Measurements from ENCODE around the gene MGAT3.
"Not testable (repeated sequence)": the region's sequence is repeated elsewhere in the genome, so short reads cannot be mapped to it uniquely, and the experiment has no call there.

MGAT3 gene

DNA sequence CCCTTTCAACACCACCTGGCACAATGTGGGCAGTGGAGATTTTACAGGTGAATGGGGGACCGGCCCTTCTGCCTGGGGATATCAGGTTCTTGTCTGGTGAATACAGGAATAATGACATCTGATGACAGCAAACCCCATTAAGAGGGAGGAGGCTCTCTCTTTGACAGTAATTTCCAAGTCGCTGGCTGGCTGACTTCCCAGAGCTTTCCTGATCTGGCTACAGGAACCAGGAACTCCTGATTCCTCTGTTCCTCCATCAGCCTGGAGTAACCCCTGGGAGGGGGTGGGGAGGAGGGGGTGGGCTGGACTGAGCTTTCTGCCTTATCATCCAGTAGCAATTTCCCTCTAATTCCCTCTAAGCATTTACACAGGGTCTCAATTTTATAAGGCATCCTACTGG lies 41.6 kb downstream of the MGAT3 start:
- H3K4me3 ChIP-seq = no peak overlapping the region
- peaks cover under 1% of the 10 kb centered on the region; the same call in 1 of the 2 replicates for H3K36me3 ChIP-seq (ENCODE audit: insufficient read depth, low read length)
- H3K9ac ChIP-seq (ENCODE audit: insufficient read length) = no peak overlapping the region
- H3K9me3 ChIP-seq (ENCODE audit: low read depth, low read length) = no peaks in the 10 kb centered on the region
- TF ChIP-seq EZH2 (IDR thresholded peaks at IDR 0.05) = no peak
- TF ChIP-seq POLR2AphosphoS5 (IDR thresholded peaks at IDR 0.05; ENCODE audit: borderline replicate concordance, low read depth, low read length) = no peak
- TF ChIP-seq FOXP2 (optimal IDR thresholded peaks at IDR 0.05; ENCODE audit: control extremely low read depth, extremely low read length, insufficient read depth) = no peak
- DNase-seq (ENCODE audit: low read depth, low spot score) = no peak
- H3K27ac ChIP-seq = peak overlapping the region; percentile 40; the same call in 1 of the 2 replicates

DNA sequence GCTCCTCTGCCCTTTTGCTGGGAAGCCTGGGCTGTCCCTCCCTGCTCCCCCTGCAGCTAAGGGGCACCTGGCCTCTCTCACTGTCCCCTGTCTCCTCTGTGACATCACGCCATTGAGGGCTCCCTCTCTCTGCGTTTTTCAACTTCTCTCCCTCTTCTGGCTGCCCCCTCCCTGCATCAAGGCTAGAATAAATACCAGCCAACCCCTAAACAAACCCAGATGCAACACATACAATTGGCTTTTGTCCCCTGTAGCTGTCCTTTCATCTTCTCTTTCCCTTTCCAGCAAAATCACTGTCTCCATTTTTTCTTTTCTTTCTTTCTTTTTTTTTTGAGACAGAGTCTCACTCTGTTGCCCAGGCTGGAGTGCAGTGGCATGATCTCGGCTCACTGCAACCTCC lies 42.0 kb downstream of the MGAT3 start:
- DNase-seq (ENCODE audit: low read depth, low spot score) = no peak
- Histone ChIP-seq H3K4me3 (no peak overlapping the region), H3K27ac (peak overlapping the region; percentile 40; the same call in 1 of the 2 replicates), H3K36me3 (ENCODE audit: insufficient read depth, low read length) (peaks cover 5% of the 10 kb centered on the region), H3K9me3 (ENCODE audit: low read depth, low read length) (no peaks in the 10 kb centered on the region), H3K9ac (ENCODE audit: insufficient read length) (no peak overlapping the region)
- TF ChIP-seq FOXP2 (optimal IDR thresholded peaks at IDR 0.05; ENCODE audit: control extremely low read depth, extremely low read length, insufficient read depth) (no peak), POLR2AphosphoS5 (IDR thresholded peaks at IDR 0.05; ENCODE audit: borderline replicate concordance, low read depth, low read length) (no peak), EZH2 (IDR thresholded peaks at IDR 0.05) (no peak)

GRCh38 chr22:39500101-39500500 lies 43.3 kb downstream of the MGAT3 start:
- Histone ChIP-seq H3K27ac (peak overlapping the region; percentile 75), H3K9me3 (ENCODE audit: low read depth, low read length) (no peaks in the 10 kb centered on the region), H3K4me3 (no peak overlapping the region), H3K9ac (ENCODE audit: insufficient read length) (no peak overlapping the region), H3K36me3 (ENCODE audit: insufficient read depth, low read length) (peaks cover 18% of the 10 kb centered on the region)
- TF ChIP-seq EZH2 (IDR thresholded peaks at IDR 0.05) (no peak), POLR2AphosphoS5 (IDR thresholded peaks at IDR 0.05; ENCODE audit: borderline replicate concordance, low read depth, low read length) (no peak), FOXP2 (optimal IDR thresholded peaks at IDR 0.05; ENCODE audit: control extremely low read depth, extremely low read length, insufficient read depth) (no peak)
- no peak for DNase-seq (ENCODE audit: low read depth, low spot score)

DNA sequence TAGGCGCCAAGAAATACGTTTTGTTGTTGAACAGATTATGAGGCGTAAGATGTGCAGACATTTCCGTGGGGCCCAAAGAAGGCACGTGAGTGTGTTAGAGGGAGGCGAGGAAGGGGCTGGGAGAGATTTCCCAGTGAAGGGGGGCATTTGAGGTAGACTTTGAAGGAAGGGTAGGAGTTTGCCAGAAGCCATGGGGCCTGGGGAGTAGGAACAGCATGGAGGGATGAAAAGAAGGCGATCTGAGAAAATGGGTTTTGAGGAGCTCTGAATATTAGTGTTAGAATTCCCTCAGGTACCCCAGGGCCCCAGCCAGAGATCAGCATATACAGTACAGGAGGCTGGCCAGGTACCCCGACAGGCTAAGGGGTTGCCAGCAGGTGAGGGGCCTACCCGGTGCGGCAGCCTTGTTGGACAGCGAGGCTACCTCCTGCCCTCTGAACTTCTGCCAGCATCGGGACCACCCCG lies 44.9 kb downstream of the MGAT3 start:
- H3K9me3 ChIP-seq (ENCODE audit: low read depth, low read length) = no peaks in the 10 kb centered on the region
- peak overlapping the region; percentile 75 for H3K27ac ChIP-seq
- peak overlapping the region; percentile 97 for H3K4me3 ChIP-seq
- TF ChIP-seq EZH2 (IDR thresholded peaks at IDR 0.05) (no peak), FOXP2 (optimal IDR thresholded peaks at IDR 0.05; ENCODE audit: control extremely low read depth, extremely low read length, insufficient read depth) (no peak), POLR2AphosphoS5 (IDR thresholded peaks at IDR 0.05; ENCODE audit: borderline replicate concordance, low read depth, low read length) (no peak)
- H3K9ac ChIP-seq (ENCODE audit: insufficient read length) = no peak overlapping the region
- peaks cover 34% of the 10 kb centered on the region for H3K36me3 ChIP-seq (ENCODE audit: insufficient read depth, low read length)
- no peak for DNase-seq (ENCODE audit: low read depth, low spot score)

DNA sequence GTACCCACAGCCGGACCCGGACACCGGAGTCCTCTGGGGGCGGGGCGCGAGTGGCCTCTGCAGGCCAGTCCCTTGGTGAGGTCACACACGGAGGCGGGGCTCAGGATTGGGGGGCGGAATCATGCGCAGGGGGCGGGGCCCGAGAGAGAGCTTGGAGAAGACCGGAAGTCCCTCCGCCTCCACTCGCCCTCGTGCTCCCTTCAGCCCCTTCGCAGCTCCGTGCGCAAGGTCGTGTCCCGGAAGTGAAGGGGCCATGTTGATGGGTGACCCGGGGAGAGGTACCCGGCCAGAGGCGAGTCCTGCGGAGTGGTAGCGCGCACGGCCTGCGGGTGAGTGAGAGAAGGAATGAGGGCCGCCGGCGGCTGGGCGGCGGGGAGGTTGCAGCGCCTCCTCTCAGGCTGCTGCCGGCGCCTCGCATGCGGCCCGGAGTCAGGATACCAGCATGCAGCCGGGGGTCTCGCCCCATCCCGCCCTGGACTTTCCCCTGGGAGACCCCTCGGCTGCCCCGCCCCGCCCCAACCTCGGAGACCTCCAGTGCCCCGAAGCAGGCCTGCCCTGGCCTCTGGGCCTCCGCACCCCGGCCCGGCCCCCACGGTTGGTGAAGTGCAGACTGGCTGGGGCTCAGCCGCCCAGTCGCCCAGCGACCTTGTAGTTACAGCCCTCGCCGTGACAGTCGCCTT lies 45.4 kb downstream of the MGAT3 start, which contains the start of gene MIEF1:
MIEF1 (plus strand) TSS at position 182 of the 680 bp plus-strand sequence. CDS start 9,005 bp downstream, outside the sequence.
- TF ChIP-seq FOXP2 (optimal IDR thresholded peaks at IDR 0.05; ENCODE audit: control extremely low read depth, extremely low read length, insufficient read depth) (peak; percentile 56), EZH2 (IDR thresholded peaks at IDR 0.05) (no peak), POLR2AphosphoS5 (IDR thresholded peaks at IDR 0.05; ENCODE audit: borderline replicate concordance, low read depth, low read length) (peak; percentile 83)
- H3K27ac ChIP-seq = peak within 1 kb of the TSS; percentile 75
- DNase-seq (ENCODE audit: low read depth, low spot score) = no peak
- no peaks in the 10 kb centered on the region for H3K9me3 ChIP-seq (ENCODE audit: low read depth, low read length)
- peaks cover 38% of the 10 kb centered on the region for H3K36me3 ChIP-seq (ENCODE audit: insufficient read depth, low read length)
- H3K9ac ChIP-seq (ENCODE audit: insufficient read length) = peak within 1 kb of the TSS; percentile 91
- H3K4me3 ChIP-seq = peak within 1 kb of the TSS; percentile 97

DNA sequence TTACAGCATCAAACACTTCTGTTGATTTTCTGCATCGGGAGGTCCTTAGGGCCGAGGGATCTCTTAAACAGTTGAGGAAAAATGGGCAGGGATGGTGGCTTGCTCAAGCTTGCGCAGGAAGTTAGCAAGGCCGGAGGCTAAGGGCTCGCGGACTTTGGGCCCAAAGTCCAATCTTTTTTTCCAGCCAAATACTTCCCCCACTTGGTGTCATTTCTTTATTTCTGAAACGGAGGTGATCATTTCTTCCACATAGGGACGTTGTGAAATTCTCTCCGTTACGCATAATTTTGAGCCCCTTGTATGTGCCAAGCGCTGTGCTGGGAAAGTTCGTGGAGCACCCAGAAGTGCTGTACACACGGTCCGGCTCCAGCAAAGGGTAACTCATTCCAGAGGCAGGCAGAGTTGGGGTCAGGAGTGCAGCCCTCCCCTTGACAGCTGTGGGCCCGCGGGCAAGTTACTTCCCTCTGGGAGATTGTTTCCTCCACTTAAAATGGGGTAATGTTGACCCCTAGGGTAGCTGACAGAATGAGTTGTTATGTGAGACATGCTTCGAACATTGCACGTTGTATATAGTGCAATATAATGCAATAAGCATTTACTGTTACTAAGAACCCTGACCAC lies 46.1 kb downstream of the MGAT3 start:
- no peak for DNase-seq (ENCODE audit: low read depth, low spot score)
- TF ChIP-seq EZH2 (IDR thresholded peaks at IDR 0.05) (no peak), POLR2AphosphoS5 (IDR thresholded peaks at IDR 0.05; ENCODE audit: borderline replicate concordance, low read depth, low read length) (no peak)
- peaks cover 41% of the 10 kb centered on the region for H3K36me3 ChIP-seq (ENCODE audit: insufficient read depth, low read length)
- peak overlapping the region; percentile 97 for H3K4me3 ChIP-seq
- H3K27ac ChIP-seq = peak overlapping the region; percentile 52
- H3K9ac ChIP-seq (ENCODE audit: insufficient read length) = peak overlapping the region; percentile 91
- no peaks in the 10 kb centered on the region for H3K9me3 ChIP-seq (ENCODE audit: low read depth, low read length)

GRCh38 chr22:39503630-39504029 lies 46.8 kb downstream of the MGAT3 start:
- H3K36me3 ChIP-seq (ENCODE audit: insufficient read depth, low read length) = peaks cover 49% of the 10 kb centered on the region

DNA sequence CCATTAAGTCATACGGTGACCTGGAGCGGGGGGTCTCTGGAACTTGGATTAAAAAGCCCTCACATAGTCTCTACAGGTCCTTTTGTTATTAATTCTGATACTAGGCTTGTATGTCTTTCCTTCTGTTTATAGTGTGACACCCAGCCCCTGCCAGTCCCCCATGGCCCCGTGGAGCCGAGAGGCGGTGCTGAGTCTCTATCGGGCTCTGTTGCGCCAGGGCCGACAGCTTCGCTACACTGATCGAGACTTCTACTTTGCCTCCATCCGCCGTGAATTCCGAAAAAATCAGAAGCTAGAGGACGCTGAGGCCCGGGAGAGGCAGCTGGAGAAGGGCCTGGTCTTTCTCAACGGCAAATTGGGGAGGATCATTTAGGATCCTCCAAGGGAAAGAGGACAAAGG lies 47.3 kb downstream of the MGAT3 start:
- H3K4me3 ChIP-seq = peak overlapping the region; percentile 97
- no peak for DNase-seq (ENCODE audit: low read depth, low spot score)
- H3K9ac ChIP-seq (ENCODE audit: insufficient read length) = peak overlapping the region; percentile 91
- no peaks in the 10 kb centered on the region for H3K9me3 ChIP-seq (ENCODE audit: low read depth, low read length)
- TF ChIP-seq FOXP2 (optimal IDR thresholded peaks at IDR 0.05; ENCODE audit: control extremely low read depth, extremely low read length, insufficient read depth) = no peak
- no peak for TF ChIP-seq POLR2AphosphoS5 (IDR thresholded peaks at IDR 0.05; ENCODE audit: borderline replicate concordance, low read depth, low read length)
- no peak for TF ChIP-seq EZH2 (IDR thresholded peaks at IDR 0.05)
- H3K36me3 ChIP-seq (ENCODE audit: insufficient read depth, low read length) = peaks cover 53% of the 10 kb centered on the region
- H3K27ac ChIP-seq = no peak overlapping the region

More at GRCh38 chr22:39503630-39504029, 46.8 kb downstream of the MGAT3 start:
- DNase-seq (ENCODE audit: low read depth, low spot score) = no peak
- no peaks in the 10 kb centered on the region for H3K9me3 ChIP-seq (ENCODE audit: low read depth, low read length)
- no peak for TF ChIP-seq FOXP2 (optimal IDR thresholded peaks at IDR 0.05; ENCODE audit: control extremely low read depth, extremely low read length, insufficient read depth)
- no peak for TF ChIP-seq EZH2 (IDR thresholded peaks at IDR 0.05)
- no peak for TF ChIP-seq POLR2AphosphoS5 (IDR thresholded peaks at IDR 0.05; ENCODE audit: borderline replicate concordance, low read depth, low read length)
- peak overlapping the region; percentile 97 for H3K4me3 ChIP-seq
- peak overlapping the region; percentile 11; the same call in 1 of the 2 replicates for H3K27ac ChIP-seq
- peak overlapping the region; percentile 91 for H3K9ac ChIP-seq (ENCODE audit: insufficient read length)

- not testable (repeated sequence) for H3K9ac ChIP-seq (ENCODE audit: insufficient read length); H3K9me3 ChIP-seq (ENCODE audit: low read depth, low read length); H3K4me3 ChIP-seq; DNase-seq (ENCODE audit: low read depth, low spot score); H3K27ac ChIP-seq
- H3K36me3 ChIP-seq (ENCODE audit: insufficient read depth, low read length) = peaks cover 81% of the 10 kb centered on the region
Measured at GRCh38 chr22:39507021-39507420, 50.2 kb downstream of the MGAT3 start.

Measured in SK-N-MC (cell line).